ENCODE results near the gene TMEM222.

The TMEM222 gene

GRCh38 chr1:27360159-27361043 is 38.4 kb downstream of the TMEM222 start:
- no peak for DNase-seq

- DNase-seq: no peak
These were observed 39.1 kb downstream of the TMEM222 start for GRCh38 chr1:27361044-27361402.

- DNase-seq: no peak
These were observed 39.6 kb downstream of the TMEM222 start for GRCh38 chr1:27361553-27361952.

DNA sequence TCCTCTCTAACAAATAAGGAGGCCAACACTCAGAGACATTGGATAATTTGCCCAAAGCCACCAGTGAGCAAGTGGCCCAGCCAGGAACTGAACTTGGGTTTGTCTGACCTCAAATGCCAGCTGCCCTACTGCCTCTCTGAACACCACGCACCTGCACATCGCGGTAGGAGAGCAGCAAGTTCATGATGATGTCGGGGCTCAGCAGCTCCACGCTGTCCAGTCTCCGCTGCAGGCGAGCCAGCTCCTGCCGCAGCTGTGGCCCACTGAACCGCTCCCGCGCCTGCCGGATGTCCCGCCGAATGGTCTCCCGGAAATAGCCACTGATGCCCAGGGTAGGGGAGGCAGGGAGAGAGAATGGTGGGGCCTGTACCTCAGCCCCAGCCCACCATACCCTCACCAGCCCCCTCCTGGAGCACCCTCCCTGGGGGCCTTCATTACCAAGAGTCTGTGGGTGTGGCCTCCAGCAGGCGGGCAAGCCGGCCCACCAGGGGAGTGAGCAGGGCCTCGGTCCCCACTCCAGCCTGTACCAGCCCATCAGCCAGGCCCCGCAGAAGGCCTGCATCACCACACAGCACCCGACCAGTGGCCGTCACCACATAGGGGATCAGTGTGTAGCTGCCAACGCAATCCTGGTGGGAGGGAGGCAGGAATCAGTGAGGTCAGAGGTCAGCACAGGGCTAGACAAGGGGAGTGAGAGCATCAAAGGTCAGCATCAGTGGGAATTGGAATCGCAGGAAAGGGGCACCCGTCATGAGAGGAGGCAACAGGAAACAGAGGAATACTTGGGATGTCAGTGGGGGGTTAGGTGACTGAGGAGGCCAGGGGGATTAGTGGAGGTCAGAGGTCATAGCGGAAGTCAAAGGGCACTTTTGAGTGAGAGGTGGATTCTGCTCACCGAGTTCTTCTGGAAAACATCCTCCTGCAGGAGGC is 42.1 kb downstream of the TMEM222 start:
- no peak for DNase-seq

DNA sequence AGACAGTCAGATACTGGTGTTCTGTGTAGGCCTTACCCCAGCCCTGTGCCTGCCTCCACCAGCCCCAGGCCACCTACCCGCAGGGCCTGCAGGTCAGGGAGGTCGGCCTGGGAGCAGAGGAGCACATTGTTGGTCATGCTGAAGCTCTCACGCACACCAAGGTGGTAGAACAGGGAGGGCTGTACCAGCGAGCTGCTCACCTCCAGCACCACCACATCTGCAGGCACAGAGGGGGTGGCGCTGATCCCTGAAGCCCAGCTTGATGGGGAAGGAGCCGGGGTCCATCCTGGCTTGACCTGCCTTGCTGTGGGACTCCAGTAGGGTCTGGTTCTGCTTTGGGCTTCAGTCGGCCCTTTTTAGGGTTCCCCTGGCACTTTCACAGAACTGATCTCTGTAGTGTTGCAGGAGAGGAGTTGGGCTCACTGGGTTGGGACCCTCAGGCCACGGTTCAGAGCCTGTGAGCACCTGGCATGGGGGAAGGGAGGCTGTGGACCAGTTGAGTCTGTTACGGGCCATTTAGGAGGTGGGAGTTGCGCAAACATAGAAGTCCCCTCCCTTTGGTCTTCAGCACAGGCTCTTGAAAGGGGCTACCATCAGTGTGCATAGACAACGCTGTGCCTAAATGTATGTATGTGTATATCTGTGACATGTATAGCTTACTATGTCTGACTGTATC is 42.9 kb downstream of the TMEM222 start:
- DNase-seq: no peak

- no peak for DNase-seq
These were observed 43.6 kb downstream of the TMEM222 start for GRCh38 chr1:27365372-27366112.

DNA sequence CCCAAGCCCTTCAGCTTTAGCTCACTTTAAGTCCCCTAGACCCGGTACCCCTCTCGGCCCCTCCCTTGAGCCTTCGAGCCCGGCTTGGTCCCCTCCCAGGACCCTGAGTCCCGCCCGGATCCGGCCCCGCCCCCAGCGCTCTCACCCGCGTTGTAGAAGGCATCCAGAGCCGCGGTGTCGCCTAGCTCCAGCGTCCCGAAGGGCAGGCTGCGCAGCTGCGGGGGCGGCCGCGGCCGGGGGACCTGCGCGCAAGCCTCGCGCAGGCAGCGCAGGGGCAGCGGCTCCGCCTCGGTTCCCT is 44.1 kb downstream of the TMEM222 start:
- DNase-seq: no peak

GRCh38 chr1:27366411-27367159 is 44.6 kb downstream of the TMEM222 start, which contains the start of gene MAP3K6:
Gene MAP3K6, minus strand, starts transcription at chr1:27366961. Its CDS starts 364 bp downstream, at chr1:27366597.
- DNase-seq: no peak

GRCh38 chr1:27367160-27367650 is 45.2 kb downstream of the TMEM222 start:
- DNase-seq: no peak

DNA sequence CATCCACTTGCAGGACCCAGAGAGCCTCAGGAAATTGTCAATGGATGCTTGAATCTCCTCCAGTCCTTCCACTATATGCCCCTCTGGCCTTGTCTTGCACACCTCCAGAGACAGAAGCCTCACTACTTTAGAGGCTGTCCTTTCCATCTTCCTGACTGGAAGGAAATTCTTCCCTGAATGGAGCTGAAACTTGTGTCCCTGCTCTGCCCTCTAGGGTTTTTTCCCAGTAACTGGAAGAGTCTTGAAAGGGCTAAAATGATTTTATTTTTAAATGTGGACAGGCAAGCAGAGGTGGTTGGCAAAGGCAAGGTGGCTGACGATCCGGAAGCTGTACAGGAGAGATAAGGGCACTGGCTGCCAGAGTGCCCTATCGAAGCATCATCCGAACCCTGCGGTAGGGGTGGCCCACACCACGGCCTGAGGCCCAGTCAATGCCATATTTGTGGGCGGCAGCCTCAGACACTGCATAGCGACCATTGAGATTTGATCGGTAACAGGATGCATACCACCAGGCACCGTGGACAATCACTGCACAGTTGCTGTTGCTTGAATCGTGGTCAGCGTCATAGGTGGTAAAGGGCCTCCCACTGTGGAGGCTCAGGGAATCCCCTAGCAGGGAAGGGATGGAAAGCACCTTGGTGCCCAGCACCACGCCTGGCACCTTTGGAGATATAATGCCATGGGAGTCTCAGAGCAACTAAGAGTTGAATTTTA is 47.1 kb downstream of the TMEM222 start:
- no peak for DNase-seq

DNA sequence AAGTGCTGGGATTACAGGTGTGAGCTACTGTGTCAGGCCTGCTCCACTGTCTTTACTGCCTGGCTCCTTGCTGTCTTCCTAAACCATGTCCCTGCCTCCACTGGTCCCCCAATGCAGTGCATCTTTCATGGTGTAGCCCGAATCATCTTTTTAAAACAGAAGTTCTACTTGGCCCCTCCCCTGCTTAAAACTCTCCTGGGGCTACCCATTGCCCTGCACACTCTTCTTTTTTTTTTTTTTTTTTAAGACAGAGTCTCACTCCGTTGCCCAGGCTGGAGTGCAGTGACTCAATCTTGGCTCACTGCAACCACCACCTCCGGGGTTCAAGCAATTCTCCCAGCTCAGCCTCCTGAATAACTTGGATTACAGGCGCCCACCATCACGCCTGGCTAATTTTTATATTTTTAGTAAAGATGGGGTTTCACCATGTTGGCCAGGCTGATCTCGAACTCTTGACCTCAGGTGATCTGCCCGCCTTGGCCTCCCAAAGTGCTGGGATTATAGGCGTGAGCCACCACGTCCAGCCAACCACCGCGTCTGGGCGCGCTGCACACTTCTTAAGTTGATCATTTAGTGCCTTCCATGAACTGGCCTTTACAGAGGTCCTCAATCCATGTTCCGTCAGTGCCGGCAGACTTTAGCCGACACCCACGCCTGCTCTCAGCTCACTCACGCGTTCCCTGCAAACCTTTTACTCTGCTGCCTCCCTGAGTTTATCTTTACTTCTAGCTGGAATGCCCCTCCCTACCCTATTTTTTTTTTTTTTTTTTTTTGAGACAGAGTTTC is 50.3 kb downstream of the TMEM222 start:
- no peak for DNase-seq

DNA sequence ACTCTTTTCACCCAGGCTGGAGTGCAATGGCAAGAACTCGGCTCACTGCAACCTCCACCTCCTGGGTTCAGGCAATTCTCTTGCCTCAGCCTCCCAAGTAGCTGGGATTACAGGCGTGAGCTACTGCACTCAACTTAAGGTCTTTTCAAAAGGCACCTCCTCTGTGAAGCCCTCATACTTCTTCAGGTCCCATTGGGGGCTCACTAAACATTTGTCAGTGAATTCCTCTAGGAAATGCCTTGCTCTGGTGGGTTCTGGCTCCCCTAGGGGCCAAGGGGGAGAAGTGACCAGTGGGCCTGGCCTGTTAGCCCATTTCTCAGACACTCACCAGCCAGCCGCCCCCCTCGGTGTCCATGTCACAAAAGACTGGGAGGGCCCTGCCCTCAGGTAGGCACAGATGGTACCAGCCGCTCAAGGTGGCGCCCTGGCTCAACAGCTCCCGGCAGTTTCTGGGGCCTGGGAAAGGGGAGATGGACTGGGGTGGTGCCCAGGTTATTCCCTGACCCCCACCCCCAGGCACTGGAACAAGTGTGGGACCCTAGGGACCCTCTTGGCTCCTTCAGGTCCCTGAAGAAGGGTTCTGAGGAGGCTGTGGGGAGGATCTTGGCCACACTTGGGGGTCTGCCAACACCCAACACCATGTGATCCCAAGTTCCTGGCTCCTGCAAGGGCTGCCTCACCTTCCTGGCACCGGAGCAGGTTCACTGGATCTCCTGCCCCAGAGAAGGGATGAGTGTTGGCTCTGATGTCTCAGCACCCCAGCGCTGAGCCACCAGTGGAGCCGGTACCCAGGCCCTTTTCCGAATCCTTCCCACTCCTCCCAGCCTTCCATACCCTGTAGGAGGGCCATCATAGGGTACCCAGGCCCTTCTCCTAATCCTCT is 51.1 kb downstream of the TMEM222 start:
- no peak for DNase-seq

- no peak for DNase-seq
These were observed 52.6 kb downstream of the TMEM222 start, which contains the start of gene FCN3 for GRCh38 chr1:27374362-27375086. Gene FCN3, minus strand, starts transcription at chr1:27374824. Its CDS starts 6 bp downstream, at chr1:27374818.

- DNase-seq: no peak
These were observed 56.0 kb downstream of the TMEM222 start for GRCh38 chr1:27377760-27378495.

- no peak for DNase-seq
These were observed 57.7 kb downstream of the TMEM222 start for GRCh38 chr1:27379564-27380122.

GRCh38 chr1:27380224-27380623 is 58.3 kb downstream of the TMEM222 start:
- no peak for DNase-seq

Data from NCI-H1417 treated with DMSO at 0.1 percent for 48 hours (cell line).